ENCODE results near the gene DNASE1L1.
A peak's percentile ranks its signal among the peaks of the same experiment; 100 is the strongest.

The DNASE1L1 gene

GRCh38 chrX:154441984-154442707, 33.1 kb upstream of the DNASE1L1 start:
- DNase-seq (ENCODE audit: insufficient read length, low spot score): no peak
- no peak for TF ChIP-seq POLR2A (IDR thresholded peaks at IDR 0.05; ENCODE audit: low read depth, low read length)
- no peak for FAIRE-seq

GRCh38 chrX:154441564-154441963, 32.5 kb upstream of the DNASE1L1 start:
- no peak for FAIRE-seq

GRCh38 chrX:154440623-154441357, 31.7 kb upstream of the DNASE1L1 start:
- no peak for TF ChIP-seq POLR2A (IDR thresholded peaks at IDR 0.05; ENCODE audit: low read depth, low read length)
- DNase-seq (ENCODE audit: insufficient read length, low spot score) (no peak), FAIRE-seq (no peak)

More at GRCh38 chrX:154441564-154441963, 32.5 kb upstream of the DNASE1L1 start:
- no peak for DNase-seq (ENCODE audit: insufficient read length, low spot score)
- TF ChIP-seq POLR2A (IDR thresholded peaks at IDR 0.05; ENCODE audit: low read depth, low read length): no peak

- no peak for DNase-seq (ENCODE audit: insufficient read length, low spot score)
- TF ChIP-seq POLR2A (IDR thresholded peaks at IDR 0.05; ENCODE audit: low read depth, low read length): no peak
- FAIRE-seq: no peak
Measured at GRCh38 chrX:154439841-154440240, 30.8 kb upstream of the DNASE1L1 start.

- FAIRE-seq: no peak
- no peak for DNase-seq (ENCODE audit: insufficient read length, low spot score)
- TF ChIP-seq POLR2A (IDR thresholded peaks at IDR 0.05; ENCODE audit: low read depth, low read length): no peak
Measured at GRCh38 chrX:154437971-154438893, 29.2 kb upstream of the DNASE1L1 start.

- DNase-seq (ENCODE audit: insufficient read length, low spot score): peak; percentile 29
- peak; percentile 64 for TF ChIP-seq POLR2A (IDR thresholded peaks at IDR 0.05; ENCODE audit: low read depth, low read length)
- no peak for FAIRE-seq
Measured at GRCh38 chrX:154436983-154437752, 28.1 kb upstream of the DNASE1L1 start, which contains the start of gene GDI1. Gene GDI1 (plus strand): TSS chrX:154437154. CDS start chrX:154437255, 101 bp downstream.

GRCh38 chrX:154436374-154436982, 27.4 kb upstream of the DNASE1L1 start:
- DNase-seq (ENCODE audit: insufficient read length, low spot score): no peak
- FAIRE-seq: no peak
- no peak for TF ChIP-seq POLR2A (IDR thresholded peaks at IDR 0.05; ENCODE audit: low read depth, low read length)

GRCh38 chrX:154435171-154435733, 26.2 kb upstream of the DNASE1L1 start:
- no peak for FAIRE-seq
- no peak for DNase-seq (ENCODE audit: insufficient read length, low spot score)

GRCh38 chrX:154434394-154435168, 25.5 kb upstream of the DNASE1L1 start:
- FAIRE-seq: no peak
- DNase-seq (ENCODE audit: insufficient read length, low spot score): no peak
- no peak for TF ChIP-seq POLR2A (IDR thresholded peaks at IDR 0.05; ENCODE audit: low read depth, low read length)

More at GRCh38 chrX:154435171-154435733, 26.2 kb upstream of the DNASE1L1 start:
- no peak for TF ChIP-seq POLR2A (IDR thresholded peaks at IDR 0.05; ENCODE audit: low read depth, low read length)

GRCh38 chrX:154433605-154434004, 24.6 kb upstream of the DNASE1L1 start:
- TF ChIP-seq POLR2A (IDR thresholded peaks at IDR 0.05; ENCODE audit: low read depth, low read length): no peak
- DNase-seq (ENCODE audit: insufficient read length, low spot score): no peak
- FAIRE-seq: no peak

GRCh38 chrX:154432210-154432609, 23.2 kb upstream of the DNASE1L1 start:
- no peak for FAIRE-seq
- no peak for DNase-seq (ENCODE audit: insufficient read length, low spot score)
- TF ChIP-seq POLR2A (IDR thresholded peaks at IDR 0.05; ENCODE audit: low read depth, low read length): no peak

GRCh38 chrX:154431341-154431740, 22.3 kb upstream of the DNASE1L1 start:
- no peak for FAIRE-seq
- TF ChIP-seq POLR2A (IDR thresholded peaks at IDR 0.05; ENCODE audit: low read depth, low read length): no peak
- no peak for DNase-seq (ENCODE audit: insufficient read length, low spot score)

All from H54 (cell line).